HG03575 (cell line): ENCODE results near the gene MAPT.
"Not testable (repeated sequence)": the region's sequence is repeated elsewhere in the genome, so short reads cannot be mapped to it uniquely, and the experiment has no call there.

Experiments
- ATAC-seq: cut with Tn5 transposase; IDR thresholded peaks from one replicate; pipeline ENCODE4 v1.9.1; 2021; ENCODE audit not compliant: unreplicated experiment, insufficient number of reproducible peaks, low FRiP score; ENCODE audit errors: extremely low read depth

Gene MAPT

GRCh38 chr17:45995627-45996270 is 101.4 kb downstream of the MAPT start:
- no peak for ATAC-seq

- no peak for ATAC-seq
These were observed 102.1 kb downstream of the MAPT start for GRCh38 chr17:45996282-45996937.

GRCh38 chr17:45997166-45997565 is 102.8 kb downstream of the MAPT start:
- no peak for ATAC-seq

- no peak for ATAC-seq
These were observed 103.3 kb downstream of the MAPT start for GRCh38 chr17:45997624-45998023.

- no peak for ATAC-seq
These were observed 104.9 kb downstream of the MAPT start, which contains the start of gene STH for GRCh38 chr17:45998987-45999899. TSS of gene STH (plus strand) at chr17:45999250. CDS start at chr17:45999280, 30 bp downstream.

GRCh38 chr17:45999900-46000290 is 105.5 kb downstream of the MAPT start:
- ATAC-seq = no peak

- no peak for ATAC-seq
These were observed 105.9 kb downstream of the MAPT start for GRCh38 chr17:46000292-46000691.

- no peak for ATAC-seq
These were observed 106.4 kb downstream of the MAPT start for GRCh38 chr17:46000757-46001156.

GRCh38 chr17:46001390-46002310 is 107.3 kb downstream of the MAPT start:
- no peak for ATAC-seq

- no peak for ATAC-seq
These were observed 108.1 kb downstream of the MAPT start for GRCh38 chr17:46002311-46002972.

- ATAC-seq = no peak
These were observed 108.6 kb downstream of the MAPT start for GRCh38 chr17:46002973-46003316.

- ATAC-seq = no peak
These were observed 109.8 kb downstream of the MAPT start for GRCh38 chr17:46003907-46004748.

- ATAC-seq = not testable (repeated sequence)
These were observed 111.7 kb downstream of the MAPT start for GRCh38 chr17:46006082-46006481.

GRCh38 chr17:46007461-46007965 is 113.2 kb downstream of the MAPT start:
- no peak for ATAC-seq

GRCh38 chr17:46008591-46008990 is 114.2 kb downstream of the MAPT start:
- no peak for ATAC-seq

- no peak for ATAC-seq
These were observed 115.6 kb downstream of the MAPT start for GRCh38 chr17:46009681-46010596.
